ENCODE measurements around the gene ATL1.

Gene ATL1

GRCh38 chr14:50559990-50560930, at the start of gene ATL1:
Gene ATL1, plus strand, starts transcription at chr14:50560145. Its CDS starts 121 bp downstream, at chr14:50560266.
- peak; percentile 31 for DNase-seq

GRCh38 chr14:50510157-50510556, 49.8 kb upstream of the ATL1 start:
- no peak for DNase-seq

- no peak for DNase-seq
Observed at GRCh38 chr14:50512463-50512862, 47.5 kb upstream of the ATL1 start.

GRCh38 chr14:50516091-50516490, 43.9 kb upstream of the ATL1 start:
- DNase-seq = no peak

GRCh38 chr14:50520947-50521815, 38.8 kb upstream of the ATL1 start:
- peak; percentile 49 for DNase-seq

- no peak for DNase-seq
Observed at GRCh38 chr14:50521912-50522341, 38.0 kb upstream of the ATL1 start.

GRCh38 chr14:50523271-50524041, 36.5 kb upstream of the ATL1 start:
- DNase-seq = no peak

GRCh38 chr14:50524060-50524459, 35.9 kb upstream of the ATL1 start:
- no peak for DNase-seq

GRCh38 chr14:50524731-50525515, 35.0 kb upstream of the ATL1 start:
- no peak for DNase-seq

- no peak for DNase-seq
Observed at GRCh38 chr14:50528000-50528399, 31.9 kb upstream of the ATL1 start.

- no peak for DNase-seq
Observed at GRCh38 chr14:50529288-50530179, 30.4 kb upstream of the ATL1 start.

- no peak for DNase-seq
Observed at GRCh38 chr14:50530358-50530757, 29.6 kb upstream of the ATL1 start.

- DNase-seq = no peak
Observed at GRCh38 chr14:50530794-50531365, 29.1 kb upstream of the ATL1 start.

GRCh38 chr14:50531595-50532501, 28.1 kb upstream of the ATL1 start:
- DNase-seq = peak; percentile 32

GRCh38 chr14:50532502-50533240, 27.3 kb upstream of the ATL1 start, which contains the start of gene MAP4K5:
Gene MAP4K5, minus strand, starts transcription at chr14:50532569. Its CDS starts 520 bp downstream, at chr14:50532049.
- peak; percentile 88 for DNase-seq

GRCh38 chr14:50533241-50533705, 26.7 kb upstream of the ATL1 start:
- DNase-seq = no peak

- DNase-seq = no peak
Observed at GRCh38 chr14:50533806-50534205, 26.1 kb upstream of the ATL1 start.

GRCh38 chr14:50534416-50534815, 25.5 kb upstream of the ATL1 start:
- no peak for DNase-seq
